SK-N-SH treated with all-trans-retinoic acid at 6 μM for 48 hours (cell line): Measurements from ENCODE around the gene ACOX3.

Experiments used
- OSR1 ChIP-seq: fragments of 250-450 bp; sonication (Bioruptor Pico); IDR thresholded peaks from 2 replicates; pipeline ENCODE4 v1.8.0; 2022; ENCODE audit warnings: moderate library complexity, mild to moderate bottlenecking, inconsistent platforms
- TCF4 ChIP-seq: fragments of 250-450 bp; sonication (Bioruptor Pico); IDR thresholded peaks from 2 replicates; pipeline ENCODE4 v1.8.0; 2021; ENCODE audit warnings: mild to moderate bottlenecking, moderate library complexity, borderline replicate concordance
- ZNF70 ChIP-seq: fragments of 450-650 bp; formaldehyde crosslinking; IDR thresholded peaks from 2 replicates; pipeline ENCODE4 v1.5.0; 2020; ENCODE audit warnings: mild to moderate bottlenecking, moderate library complexity
- TF ChIP-seq, protein P1 (sequence below): fragments of 250-450 bp; sonication (Bioruptor Pico); IDR thresholded peaks from 2 replicates; pipeline ENCODE4 v1.8.0; 2020; ENCODE audit warnings: mild to moderate bottlenecking, moderate library complexity, borderline replicate concordance

GRCh38 chr4:8380511-8381415, 59.8 kb downstream of the ACOX3 start:
- no peak for TF ChIP-seq OSR1 (CRISPR knock-in tag)
- no peak for TF ChIP-seq TCF4 (CRISPR knock-in tag)
- no peak for TF ChIP-seq ZNF70
- TF ChIP-seq, protein P1, sequence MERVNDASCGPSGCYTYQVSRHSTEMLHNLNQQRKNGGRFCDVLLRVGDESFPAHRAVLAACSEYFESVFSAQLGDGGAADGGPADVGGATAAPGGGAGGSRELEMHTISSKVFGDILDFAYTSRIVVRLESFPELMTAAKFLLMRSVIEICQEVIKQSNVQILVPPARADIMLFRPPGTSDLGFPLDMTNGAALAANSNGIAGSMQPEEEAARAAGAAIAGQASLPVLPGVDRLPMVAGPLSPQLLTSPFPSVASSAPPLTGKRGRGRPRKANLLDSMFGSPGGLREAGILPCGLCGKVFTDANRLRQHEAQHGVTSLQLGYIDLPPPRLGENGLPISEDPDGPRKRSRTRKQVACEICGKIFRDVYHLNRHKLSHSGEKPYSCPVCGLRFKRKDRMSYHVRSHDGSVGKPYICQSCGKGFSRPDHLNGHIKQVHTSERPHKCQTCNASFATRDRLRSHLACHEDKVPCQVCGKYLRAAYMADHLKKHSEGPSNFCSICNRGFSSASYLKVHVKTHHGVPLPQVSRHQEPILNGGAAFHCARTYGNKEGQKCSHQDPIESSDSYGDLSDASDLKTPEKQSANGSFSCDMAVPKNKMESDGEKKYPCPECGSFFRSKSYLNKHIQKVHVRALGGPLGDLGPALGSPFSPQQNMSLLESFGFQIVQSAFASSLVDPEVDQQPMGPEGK (CRISPR knock-in tag): no peak
